Stimulated activated naive CD8-positive, alpha-beta T cell treated with anti-CD3 and anti-CD28 coated beads, Interleukin-15, amount 100 ng/mL, for 72 hours (primary cell): ENCODE measurements around the gene EXOC8.

Source experiments
- ATAC-seq: fragments of 150-1000 bp; cut with Tn5 transposase; 2 replicates; pipeline ENCODE4 v1.10.0; 2021; ENCODE audit warnings: mild to moderate bottlenecking, moderate library complexity
- DNase-seq, 2 donors: peaks; one replicate each; pipeline ENCODE4 v3.0.0; 2021 to 2022
- H3K27ac Mint-ChIP-seq, 2 donors: one replicate each; pipeline ENCODE4 v1.8.0; 2022; ENCODE audit warnings: mild to moderate bottlenecking in 2 of 2, mixed read lengths in 2 of 2, moderate library complexity in 2 of 2
- H3K27me3 Mint-ChIP-seq: one replicate; pipeline ENCODE4 v1.8.0; 2022; ENCODE audit warnings: mixed read lengths
- H3K4me1 Mint-ChIP-seq: one replicate; pipeline ENCODE4 v1.8.0; 2022; ENCODE audit warnings: mild to moderate bottlenecking, mixed read lengths
- H3K4me3 Mint-ChIP-seq, 2 donors: one replicate each; pipeline ENCODE4 v1.8.0; 2022; ENCODE audit warnings: mild to moderate bottlenecking in 2 of 2, mixed read lengths in 2 of 2, moderate library complexity in 1 of 2
- H3K9me3 Mint-ChIP-seq, 2 donors: one replicate each; pipeline ENCODE4 v1.8.0; 2022; ENCODE audit warnings: mixed read lengths in 2 of 2

The EXOC8 gene

GRCh38 chr1:231334952-231335351 lies 2.7 kb downstream of the EXOC8 start:
- Mint-ChIP-seq H3K27me3 (no peaks in the 10 kb centered on the region), H3K27ac (peak overlapping the region in 1 of 2 donors; percentile 48), H3K4me1 (peaks cover 33% of the 10 kb centered on the region), H3K4me3 (peak overlapping the region; percentile 65 to 90), H3K9me3 (no peaks in the 10 kb centered on the region)
- DNase-seq (no peak), ATAC-seq (no peak)

GRCh38 chr1:231334079-231334666 lies 3.5 kb downstream of the EXOC8 start:
- Mint-ChIP-seq H3K27ac (no peak overlapping the region), H3K4me1 (peaks cover 30% of the 10 kb centered on the region), H3K27me3 (no peaks in the 10 kb centered on the region), H3K9me3 (no peaks in the 10 kb centered on the region), H3K4me3 (peak overlapping the region; percentile 65 to 90)
- no peak for ATAC-seq
- DNase-seq = no peak

GRCh38 chr1:231332761-231333160 lies 4.9 kb downstream of the EXOC8 start:
- Mint-ChIP-seq H3K9me3 (no peaks in the 10 kb centered on the region), H3K4me1 (peaks cover 28% of the 10 kb centered on the region), H3K27me3 (no peaks in the 10 kb centered on the region), H3K27ac (no peak overlapping the region), H3K4me3 (peak overlapping the region in 1 of 2 donors; percentile 90)
- ATAC-seq (no peak), DNase-seq (no peak)

- ATAC-seq (no peak), DNase-seq (no peak)
- Mint-ChIP-seq H3K9me3 (no peaks in the 10 kb centered on the region), H3K27ac (no peak overlapping the region), H3K4me1 (peaks cover 4% of the 10 kb centered on the region), H3K27me3 (no peaks in the 10 kb centered on the region), H3K4me3 (no peak overlapping the region)
Measured at GRCh38 chr1:231329483-231329882, 8.2 kb downstream of the EXOC8 start.

- ATAC-seq (no peak), DNase-seq (no peak)
- H3K27ac Mint-ChIP-seq = no peak overlapping the region
- H3K4me3 Mint-ChIP-seq = no peak overlapping the region
- no peaks in the 10 kb centered on the region for H3K27me3 Mint-ChIP-seq
- peaks cover 4% of the 10 kb centered on the region for H3K4me1 Mint-ChIP-seq
- no peaks in the 10 kb centered on the region for H3K9me3 Mint-ChIP-seq
Measured at GRCh38 chr1:231327617-231328016, 10.0 kb downstream of the EXOC8 start.

GRCh38 chr1:231326248-231326647 lies 11.4 kb downstream of the EXOC8 start:
- no peak for ATAC-seq
- Mint-ChIP-seq H3K27ac (no peak overlapping the region), H3K4me1 (peaks cover 4% of the 10 kb centered on the region)

GRCh38 chr1:231324660-231325059 lies 13.0 kb downstream of the EXOC8 start:
- H3K4me3 Mint-ChIP-seq = no peak overlapping the region
- H3K27ac Mint-ChIP-seq = no peak overlapping the region

More at GRCh38 chr1:231326248-231326647, 11.4 kb downstream of the EXOC8 start:
- Mint-ChIP-seq H3K9me3 (no peaks in the 10 kb centered on the region), H3K4me3 (no peak overlapping the region), H3K27me3 (no peaks in the 10 kb centered on the region)
- no peak for DNase-seq

GRCh38 chr1:231322880-231323530 lies 14.6 kb downstream of the EXOC8 start:
- no peak overlapping the region for H3K27ac Mint-ChIP-seq
- no peaks in the 10 kb centered on the region for H3K4me1 Mint-ChIP-seq
- ATAC-seq = no peak
- H3K9me3 Mint-ChIP-seq = no peaks in the 10 kb centered on the region
- H3K27me3 Mint-ChIP-seq = no peaks in the 10 kb centered on the region
- no peak overlapping the region for H3K4me3 Mint-ChIP-seq
- DNase-seq = no peak

More at GRCh38 chr1:231324660-231325059, 13.0 kb downstream of the EXOC8 start:
- no peak for ATAC-seq
- no peaks in the 10 kb centered on the region for H3K27me3 Mint-ChIP-seq
- peaks cover 4% of the 10 kb centered on the region for H3K4me1 Mint-ChIP-seq
- no peak for DNase-seq
- no peaks in the 10 kb centered on the region for H3K9me3 Mint-ChIP-seq

GRCh38 chr1:231319080-231319479 lies 18.6 kb downstream of the EXOC8 start:
- no peak for DNase-seq
- Mint-ChIP-seq H3K9me3 (no peaks in the 10 kb centered on the region), H3K4me1 (peaks cover 6% of the 10 kb centered on the region), H3K27me3 (no peaks in the 10 kb centered on the region), H3K4me3 (no peak overlapping the region), H3K27ac (no peak overlapping the region)
- ATAC-seq = no peak

GRCh38 chr1:231318568-231318967 lies 19.1 kb downstream of the EXOC8 start:
- DNase-seq = no peak
- no peak overlapping the region for H3K4me3 Mint-ChIP-seq
- no peak overlapping the region for H3K27ac Mint-ChIP-seq
- H3K9me3 Mint-ChIP-seq = no peaks in the 10 kb centered on the region
- no peaks in the 10 kb centered on the region for H3K27me3 Mint-ChIP-seq
- ATAC-seq = no peak
- H3K4me1 Mint-ChIP-seq = peaks cover 6% of the 10 kb centered on the region

- H3K4me1 Mint-ChIP-seq = peaks cover 6% of the 10 kb centered on the region
- no peak for DNase-seq
- H3K27me3 Mint-ChIP-seq = no peaks in the 10 kb centered on the region
- ATAC-seq = no peak
- no peak overlapping the region for H3K27ac Mint-ChIP-seq
- H3K4me3 Mint-ChIP-seq = no peak overlapping the region
- H3K9me3 Mint-ChIP-seq = no peaks in the 10 kb centered on the region
Measured at GRCh38 chr1:231318015-231318355, 19.7 kb downstream of the EXOC8 start.

- Mint-ChIP-seq H3K4me1 (peaks cover 6% of the 10 kb centered on the region), H3K4me3 (no peak overlapping the region), H3K9me3 (no peaks in the 10 kb centered on the region), H3K27ac (no peak overlapping the region), H3K27me3 (no peaks in the 10 kb centered on the region)
- DNase-seq (no peak), ATAC-seq (no peak)
Measured at GRCh38 chr1:231317306-231318014, 20.2 kb downstream of the EXOC8 start.

GRCh38 chr1:231315887-231316286 lies 21.8 kb downstream of the EXOC8 start:
- no peak overlapping the region for H3K27ac Mint-ChIP-seq
- no peaks in the 10 kb centered on the region for H3K27me3 Mint-ChIP-seq

GRCh38 chr1:231313661-231314060 lies 24.0 kb downstream of the EXOC8 start:
- Mint-ChIP-seq H3K4me1 (peaks cover 6% of the 10 kb centered on the region), H3K4me3 (no peak overlapping the region), H3K9me3 (no peaks in the 10 kb centered on the region), H3K27ac (no peak overlapping the region), H3K27me3 (no peaks in the 10 kb centered on the region)
- ATAC-seq = no peak
- no peak for DNase-seq

More at GRCh38 chr1:231315887-231316286, 21.8 kb downstream of the EXOC8 start:
- Mint-ChIP-seq H3K9me3 (no peaks in the 10 kb centered on the region), H3K4me1 (peaks cover 6% of the 10 kb centered on the region), H3K4me3 (no peak overlapping the region)
- DNase-seq (peak; percentile 47 to 56), ATAC-seq (peak; percentile 93)

GRCh38 chr1:231312432-231312788 lies 25.2 kb downstream of the EXOC8 start:
- H3K27ac Mint-ChIP-seq = peak overlapping the region in 1 of 2 donors; percentile 13
- no peak for DNase-seq
- peaks cover 6% of the 10 kb centered on the region for H3K4me1 Mint-ChIP-seq
- no peak for ATAC-seq
- no peaks in the 10 kb centered on the region for H3K9me3 Mint-ChIP-seq
- no peak overlapping the region for H3K4me3 Mint-ChIP-seq
- no peaks in the 10 kb centered on the region for H3K27me3 Mint-ChIP-seq

- Mint-ChIP-seq H3K4me3 (no peak overlapping the region), H3K9me3 (peaks cover 0 to 4% of the 10 kb centered on the region in 2 donors), H3K27ac (peak overlapping the region in 1 of 2 donors; percentile 13), H3K4me1 (peaks cover 6% of the 10 kb centered on the region), H3K27me3 (no peaks in the 10 kb centered on the region)
- ATAC-seq = no peak
- DNase-seq = no peak
Measured at GRCh38 chr1:231311720-231312431, 25.8 kb downstream of the EXOC8 start.
